D721Med (cell line): ENCODE results near the gene LBHD2.
"Not testable (repeated sequence)": the region's sequence is repeated elsewhere in the genome, so short reads cannot be mapped to it uniquely, and the experiment has no call there.

ENCODE experiments used
- DNase-seq: peaks from one replicate; pipeline ENCODE4 v3.0.0; 2011; ENCODE audit warnings: low spot score; ENCODE audit not compliant: insufficient read length
- FAIRE-seq: peaks from 2 replicates; lab custom pipeline; 2011; peaks lifted over from hg19 to GRCh38; lab: Jason Lieb, UNC
- TF ChIP-seq, protein P1 (sequence below): IDR thresholded peaks from 2 replicates; pipeline ENCODE4 v1.5.1; 2012; ENCODE audit warnings: mild to moderate bottlenecking, control low read depth; ENCODE audit not compliant: insufficient read depth; ENCODE audit errors: missing control alignments

LBHD2 gene

DNA sequence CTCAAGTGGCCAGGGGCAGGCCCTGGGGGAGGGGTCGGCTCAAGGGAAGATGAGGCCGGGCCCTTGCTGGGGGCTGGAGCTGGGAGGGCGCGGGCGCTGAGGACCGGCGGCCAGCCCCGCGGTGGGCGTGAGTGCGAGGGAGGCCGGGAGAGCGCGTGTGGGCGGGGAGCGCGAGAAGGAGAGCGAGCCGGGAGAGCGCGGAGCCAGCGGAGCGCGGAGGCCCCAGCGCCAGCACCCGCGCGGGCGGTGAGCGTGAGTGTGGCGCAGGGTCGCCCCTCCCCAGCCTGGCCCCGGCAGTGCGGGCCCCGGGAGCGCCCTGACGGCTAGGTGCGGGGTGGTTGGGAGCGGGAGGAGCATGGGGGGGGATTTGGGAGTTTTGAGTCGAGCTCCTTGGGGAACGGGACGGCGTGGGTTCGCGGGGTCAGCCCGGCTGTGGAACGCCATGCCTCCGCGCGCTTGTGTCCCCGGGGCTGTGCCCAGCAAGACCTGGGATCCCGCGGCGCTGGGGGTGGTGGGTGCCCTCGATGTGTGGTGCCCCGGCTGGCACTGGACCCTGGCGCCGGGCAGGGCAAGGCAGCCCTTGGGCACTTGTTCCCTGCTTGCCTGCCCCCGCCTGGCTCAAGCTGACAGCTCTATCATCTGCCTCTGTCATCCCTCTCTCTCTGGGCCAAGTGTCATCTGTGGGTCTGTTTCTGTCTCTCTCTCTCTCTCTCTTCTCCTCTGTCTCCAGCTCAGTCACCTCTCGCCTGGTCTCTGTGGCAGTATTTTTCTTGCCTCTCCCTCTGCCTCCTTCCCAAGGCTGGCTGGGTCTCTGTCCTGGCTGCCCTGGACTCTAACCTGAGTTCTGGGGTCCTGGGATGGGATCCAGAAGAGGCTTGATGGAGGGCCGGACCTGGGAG lies at the start of gene LBHD2:
Gene LBHD2, plus strand, starts transcription at position 190 of the 899 bp plus-strand sequence. CDS start 1,803 bp downstream, outside the sequence.
- peak; percentile 22 for DNase-seq
- TF ChIP-seq, protein P1, sequence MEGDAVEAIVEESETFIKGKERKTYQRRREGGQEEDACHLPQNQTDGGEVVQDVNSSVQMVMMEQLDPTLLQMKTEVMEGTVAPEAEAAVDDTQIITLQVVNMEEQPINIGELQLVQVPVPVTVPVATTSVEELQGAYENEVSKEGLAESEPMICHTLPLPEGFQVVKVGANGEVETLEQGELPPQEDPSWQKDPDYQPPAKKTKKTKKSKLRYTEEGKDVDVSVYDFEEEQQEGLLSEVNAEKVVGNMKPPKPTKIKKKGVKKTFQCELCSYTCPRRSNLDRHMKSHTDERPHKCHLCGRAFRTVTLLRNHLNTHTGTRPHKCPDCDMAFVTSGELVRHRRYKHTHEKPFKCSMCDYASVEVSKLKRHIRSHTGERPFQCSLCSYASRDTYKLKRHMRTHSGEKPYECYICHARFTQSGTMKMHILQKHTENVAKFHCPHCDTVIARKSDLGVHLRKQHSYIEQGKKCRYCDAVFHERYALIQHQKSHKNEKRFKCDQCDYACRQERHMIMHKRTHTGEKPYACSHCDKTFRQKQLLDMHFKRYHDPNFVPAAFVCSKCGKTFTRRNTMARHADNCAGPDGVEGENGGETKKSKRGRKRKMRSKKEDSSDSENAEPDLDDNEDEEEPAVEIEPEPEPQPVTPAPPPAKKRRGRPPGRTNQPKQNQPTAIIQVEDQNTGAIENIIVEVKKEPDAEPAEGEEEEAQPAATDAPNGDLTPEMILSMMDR, result no peak
- FAIRE-seq, result no peak

DNA sequence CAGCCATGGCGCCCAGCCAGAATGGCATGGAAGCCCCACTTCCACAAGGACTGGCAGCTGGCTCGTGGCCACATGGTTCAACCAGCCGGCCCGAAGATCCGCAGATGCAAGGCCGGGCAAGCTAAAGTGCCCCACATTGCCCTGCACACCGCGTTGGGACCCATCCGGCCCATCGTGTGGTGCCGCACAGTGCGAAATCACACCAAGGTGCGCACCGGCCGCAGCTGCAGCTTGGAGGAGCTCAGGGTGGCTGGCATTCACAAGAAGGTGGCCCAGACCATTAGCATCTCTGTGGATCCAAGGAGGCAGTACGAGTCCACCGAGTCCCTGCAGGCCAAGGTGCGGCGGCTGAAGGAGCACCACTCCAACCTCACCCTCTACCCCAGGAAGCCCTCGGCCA lies 42.5 kb upstream of the LBHD2 start:
- FAIRE-seq (no peak), DNase-seq (no peak)
- TF ChIP-seq, protein P1, result no peak

DNA sequence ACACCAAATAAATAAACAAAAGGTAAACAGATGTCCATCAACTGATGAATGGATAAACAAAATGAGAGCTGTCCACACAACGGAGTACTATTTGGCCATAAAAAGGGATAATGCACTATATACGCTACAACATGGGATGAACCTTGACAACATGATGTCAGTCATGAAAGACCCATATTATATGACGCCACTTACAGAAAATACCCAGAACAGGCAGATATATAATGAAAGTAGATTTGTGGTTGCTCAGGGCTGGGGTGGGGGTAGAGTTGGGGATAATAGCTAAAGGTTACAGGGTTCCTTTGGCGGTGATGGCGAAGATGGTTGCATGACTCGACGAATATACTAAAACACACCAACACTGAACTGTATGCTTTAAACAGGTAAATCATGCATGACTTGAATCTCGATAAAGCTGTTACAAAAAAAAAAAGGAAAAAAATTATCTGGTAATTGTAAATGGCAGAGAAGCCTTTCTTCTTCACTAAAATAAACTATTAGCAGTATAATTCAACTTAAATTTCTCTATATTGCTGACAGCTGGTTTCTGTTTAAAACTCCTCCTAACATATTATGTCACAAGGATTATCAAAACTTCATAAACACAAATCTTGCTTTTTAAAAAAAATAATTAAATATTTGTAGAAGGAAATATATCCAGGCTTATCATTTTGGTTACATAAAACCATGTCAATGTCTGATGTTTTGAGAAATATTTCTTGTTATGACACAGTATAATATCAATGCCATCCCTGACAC lies 40.6 kb upstream of the LBHD2 start:
- DNase-seq (no peak), FAIRE-seq (no peak)
- TF ChIP-seq, protein P1, result no peak

DNA sequence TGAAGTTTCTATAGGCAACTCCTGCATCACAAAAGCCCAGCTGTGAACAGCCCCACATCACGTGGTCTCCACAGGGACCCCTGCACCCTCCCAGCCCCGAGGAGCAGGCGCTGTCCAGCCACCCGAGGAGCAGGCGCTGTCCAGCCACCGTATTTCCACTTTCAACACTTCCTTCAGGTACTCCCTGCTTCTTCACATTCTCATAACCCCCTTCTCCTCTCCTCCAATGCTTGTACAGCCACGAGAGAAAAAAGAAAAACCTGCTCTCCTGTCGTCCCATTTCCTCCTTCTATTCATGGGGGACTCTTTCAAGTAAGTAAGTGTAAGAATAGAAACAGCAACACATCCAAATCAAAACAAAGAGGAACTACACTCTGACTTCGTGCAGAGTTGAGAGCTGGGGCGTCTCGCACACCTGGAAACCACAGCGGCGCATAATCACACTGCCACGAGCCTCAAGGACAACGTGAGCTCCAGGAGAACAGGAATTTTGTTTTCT lies 38.6 kb upstream of the LBHD2 start:
- FAIRE-seq (no peak), DNase-seq (no peak)
- TF ChIP-seq, protein P1, result no peak

DNA sequence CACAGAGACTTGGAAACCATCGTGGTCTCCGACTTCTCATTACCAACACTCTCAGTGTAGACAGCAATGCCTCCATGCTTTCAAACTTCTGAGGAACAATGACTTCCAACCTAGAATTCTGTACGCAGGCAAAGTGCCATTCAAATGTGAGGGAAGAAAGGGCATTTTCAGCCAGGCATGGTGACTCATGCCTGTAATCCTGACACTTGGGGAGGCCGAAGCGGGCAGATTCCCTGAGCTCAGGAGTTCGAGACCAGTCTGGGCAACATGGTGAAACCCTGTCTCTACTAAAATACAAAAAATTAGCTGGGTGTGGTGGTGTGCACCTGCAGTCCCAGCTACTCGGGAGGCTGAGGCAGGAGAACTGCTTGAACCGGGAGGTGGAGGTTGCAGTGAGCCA lies 36.6 kb upstream of the LBHD2 start:
- FAIRE-seq, DNase-seq: not testable (repeated sequence)

DNA sequence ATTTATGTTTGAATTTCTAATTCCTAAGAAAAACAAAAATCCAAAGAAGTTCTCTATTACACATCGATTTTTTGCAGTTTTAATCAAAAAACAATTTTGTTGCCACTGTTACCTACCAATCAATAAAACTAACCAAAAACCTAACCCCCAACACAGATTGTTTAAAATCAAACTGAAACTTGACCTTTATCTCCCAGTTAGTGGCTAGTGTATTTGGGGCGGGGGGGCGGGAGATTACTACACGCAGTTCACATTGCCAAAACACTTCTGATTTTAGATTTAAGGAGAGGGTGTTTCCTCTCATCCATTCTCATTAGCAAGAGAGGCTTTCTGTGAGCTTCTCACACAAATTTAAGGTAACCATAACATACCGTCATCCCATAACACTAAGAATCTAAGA lies 33.1 kb upstream of the LBHD2 start:
- TF ChIP-seq, protein P1, result no peak
- FAIRE-seq (no peak), DNase-seq (no peak)

DNA sequence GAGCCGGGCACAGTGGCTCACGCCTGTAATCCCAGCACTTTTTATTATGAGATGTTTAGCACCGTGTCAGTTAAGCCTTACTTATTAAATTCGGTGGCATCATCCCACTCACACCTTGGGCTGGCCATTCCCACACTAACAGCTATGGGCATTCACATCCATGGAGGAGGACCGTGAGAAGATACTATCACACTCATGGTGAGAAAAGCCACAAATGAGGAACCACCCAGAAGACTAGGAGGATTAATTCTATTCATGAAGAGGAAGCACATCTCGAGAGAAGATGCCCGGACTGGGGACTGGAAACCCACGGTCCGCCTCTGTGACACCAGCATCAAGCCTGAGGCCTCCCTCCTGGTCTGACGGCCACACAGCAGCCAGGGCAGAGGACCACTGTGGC lies 31.6 kb upstream of the LBHD2 start:
- no peak for DNase-seq
- TF ChIP-seq, protein P1, result no peak
- FAIRE-seq, result no peak
